Measurements from ENCODE around the gene ADK.

The ADK gene

DNA sequence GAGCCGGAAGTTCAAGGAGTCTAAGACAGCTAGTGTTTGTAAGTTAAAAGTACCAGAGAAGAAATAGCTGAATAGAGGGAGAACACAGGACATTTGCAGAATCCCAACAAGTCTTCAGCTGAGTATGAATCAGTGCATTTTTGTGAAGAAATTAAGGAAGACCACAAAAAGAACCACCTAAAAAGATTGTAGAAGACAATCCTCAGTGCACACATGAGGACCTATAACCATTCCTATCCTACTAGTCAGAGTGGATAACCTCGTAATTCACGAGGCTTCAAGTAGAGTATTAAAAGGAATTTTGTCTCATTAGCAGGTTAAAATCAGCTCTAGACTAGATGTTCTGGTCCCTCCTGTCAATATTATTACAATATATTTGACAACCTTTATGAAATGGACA is 380.0 kb downstream of the ADK start:
- no peaks in the 10 kb centered on the region for H3F3A ChIP-seq (ENCODE audit: low read depth)
- TF ChIP-seq, protein P1, sequence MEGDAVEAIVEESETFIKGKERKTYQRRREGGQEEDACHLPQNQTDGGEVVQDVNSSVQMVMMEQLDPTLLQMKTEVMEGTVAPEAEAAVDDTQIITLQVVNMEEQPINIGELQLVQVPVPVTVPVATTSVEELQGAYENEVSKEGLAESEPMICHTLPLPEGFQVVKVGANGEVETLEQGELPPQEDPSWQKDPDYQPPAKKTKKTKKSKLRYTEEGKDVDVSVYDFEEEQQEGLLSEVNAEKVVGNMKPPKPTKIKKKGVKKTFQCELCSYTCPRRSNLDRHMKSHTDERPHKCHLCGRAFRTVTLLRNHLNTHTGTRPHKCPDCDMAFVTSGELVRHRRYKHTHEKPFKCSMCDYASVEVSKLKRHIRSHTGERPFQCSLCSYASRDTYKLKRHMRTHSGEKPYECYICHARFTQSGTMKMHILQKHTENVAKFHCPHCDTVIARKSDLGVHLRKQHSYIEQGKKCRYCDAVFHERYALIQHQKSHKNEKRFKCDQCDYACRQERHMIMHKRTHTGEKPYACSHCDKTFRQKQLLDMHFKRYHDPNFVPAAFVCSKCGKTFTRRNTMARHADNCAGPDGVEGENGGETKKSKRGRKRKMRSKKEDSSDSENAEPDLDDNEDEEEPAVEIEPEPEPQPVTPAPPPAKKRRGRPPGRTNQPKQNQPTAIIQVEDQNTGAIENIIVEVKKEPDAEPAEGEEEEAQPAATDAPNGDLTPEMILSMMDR (conservative IDR thresholded peaks at IDR 0.05; ENCODE audit: low read length), result no peak
- TF ChIP-seq EZH2phosphoT487 (IDR thresholded peaks at IDR 0.05; ENCODE audit: borderline replicate concordance), result no peak
- H3K27me3 ChIP-seq (ENCODE audit: insufficient read depth, low read length, poor library complexity, severe bottlenecking), result no peaks in the 10 kb centered on the region
- peaks cover 27% of the 10 kb centered on the region for H3K4me1 ChIP-seq (ENCODE audit: insufficient read depth, low read length, poor library complexity, severe bottlenecking)
- H3K4me3 ChIP-seq (ENCODE audit: low read length, poor library complexity, severe bottlenecking), result no peak overlapping the region
- H3K9ac ChIP-seq (ENCODE audit: low read depth, low read length, poor library complexity, severe bottlenecking), result no peak overlapping the region
- H3K79me2 ChIP-seq (ENCODE audit: insufficient read depth, low read length), result no peaks in the 10 kb centered on the region
- no peak overlapping the region for H2AFZ ChIP-seq (ENCODE audit: low read length)
- H3K9me3 ChIP-seq (ENCODE audit: insufficient read depth, low read depth, low read length), result no peaks in the 10 kb centered on the region
- H3K9me2 ChIP-seq (replicated peaks; ENCODE audit: low read depth, low read length), result no peaks in the 10 kb centered on the region
- no peak overlapping the region for H3K4me2 ChIP-seq (ENCODE audit: low read depth, low read length, poor library complexity, severe bottlenecking)
- no peaks in the 10 kb centered on the region for H3K36me3 ChIP-seq (ENCODE audit: insufficient read depth, low read length)
- H4K20me1 ChIP-seq (ENCODE audit: insufficient read depth, low read length, poor library complexity, severe bottlenecking), result no peaks in the 10 kb centered on the region

- H3K36me3 ChIP-seq (ENCODE audit: insufficient read depth, low read length), result no peaks in the 10 kb centered on the region
- no peaks in the 10 kb centered on the region for H3K9me3 ChIP-seq (ENCODE audit: insufficient read depth, low read depth, low read length)
- H2AFZ ChIP-seq (ENCODE audit: low read length), result no peak overlapping the region
- peaks cover 31% of the 10 kb centered on the region for H3K4me1 ChIP-seq (ENCODE audit: insufficient read depth, low read length, poor library complexity, severe bottlenecking)
- no peak overlapping the region for H3K4me3 ChIP-seq (ENCODE audit: low read length, poor library complexity, severe bottlenecking)
- H3K9ac ChIP-seq (ENCODE audit: low read depth, low read length, poor library complexity, severe bottlenecking), result no peak overlapping the region
- no peaks in the 10 kb centered on the region for H3K27me3 ChIP-seq (ENCODE audit: insufficient read depth, low read length, poor library complexity, severe bottlenecking)
- H3K9me2 ChIP-seq (replicated peaks; ENCODE audit: low read depth, low read length), result no peaks in the 10 kb centered on the region
- H4K20me1 ChIP-seq (ENCODE audit: insufficient read depth, low read length, poor library complexity, severe bottlenecking), result no peaks in the 10 kb centered on the region
- 0 out of 2 replicates have a peak, but pooled peaks cover 3% of the 10 kb centered on the region for H3F3A ChIP-seq (ENCODE audit: low read depth)
- H3K79me2 ChIP-seq (ENCODE audit: insufficient read depth, low read length), result no peaks in the 10 kb centered on the region
- no peak overlapping the region for H3K4me2 ChIP-seq (ENCODE audit: low read depth, low read length, poor library complexity, severe bottlenecking)
- TF ChIP-seq EZH2phosphoT487 (IDR thresholded peaks at IDR 0.05; ENCODE audit: borderline replicate concordance), result no peak
- TF ChIP-seq, protein P1 (conservative IDR thresholded peaks at IDR 0.05; ENCODE audit: low read length), result no peak
These were observed 388.3 kb downstream of the ADK start for GRCh38 chr10:74539317-74539716.

GRCh38 chr10:74541375-74541774 is 390.4 kb downstream of the ADK start:
- Histone ChIP-seq H3K4me2 (ENCODE audit: low read depth, low read length, poor library complexity, severe bottlenecking) (no peak overlapping the region), H2AFZ (ENCODE audit: low read length) (no peak overlapping the region), H3K9me2 (replicated peaks; ENCODE audit: low read depth, low read length) (no peaks in the 10 kb centered on the region), H3K36me3 (ENCODE audit: insufficient read depth, low read length) (no peaks in the 10 kb centered on the region), H4K20me1 (ENCODE audit: insufficient read depth, low read length, poor library complexity, severe bottlenecking) (no peaks in the 10 kb centered on the region), H3K27me3 (ENCODE audit: insufficient read depth, low read length, poor library complexity, severe bottlenecking) (no peaks in the 10 kb centered on the region), H3K9ac (ENCODE audit: low read depth, low read length, poor library complexity, severe bottlenecking) (no peak overlapping the region), H3K4me1 (ENCODE audit: insufficient read depth, low read length, poor library complexity, severe bottlenecking) (peaks cover 29% of the 10 kb centered on the region), H3K4me3 (ENCODE audit: low read length, poor library complexity, severe bottlenecking) (no peak overlapping the region), H3K9me3 (ENCODE audit: insufficient read depth, low read depth, low read length) (no peaks in the 10 kb centered on the region), H3F3A (ENCODE audit: low read depth) (0 out of 2 replicates have a peak, but pooled peaks cover 3% of the 10 kb centered on the region), H3K79me2 (ENCODE audit: insufficient read depth, low read length) (no peaks in the 10 kb centered on the region)
- no peak for TF ChIP-seq EZH2phosphoT487 (IDR thresholded peaks at IDR 0.05; ENCODE audit: borderline replicate concordance)
- TF ChIP-seq, protein P1 (conservative IDR thresholded peaks at IDR 0.05; ENCODE audit: low read length), result no peak

Measured in Loucy (cell line).